Peyer's patch (tissue), 4 donors: ENCODE measurements around the gene INTS11.

Experiments
- CTCF ChIP-seq, 6 experiments: fragments of 450-650 bp in 4 of 6; fragments of 200-600 bp in 2 of 6; sonication (generic) in 1 of 6; IDR thresholded peaks; one replicate each; pipeline ENCODE4 v1.5.1; 2017 to 2019; ENCODE audit warnings: antibody characterized with exemption in 6 of 6, mild to moderate bottlenecking in 3 of 6, moderate library complexity in 1 of 6
- POLR2A ChIP-seq, 2 donors: fragments of 450-650 bp; IDR thresholded peaks; one replicate each; pipeline ENCODE4 v1.5.1; 2017; ENCODE audit warnings: antibody characterized with exemption in 2 of 2, mild to moderate bottlenecking in 2 of 2, moderate library complexity in 2 of 2

DNA sequence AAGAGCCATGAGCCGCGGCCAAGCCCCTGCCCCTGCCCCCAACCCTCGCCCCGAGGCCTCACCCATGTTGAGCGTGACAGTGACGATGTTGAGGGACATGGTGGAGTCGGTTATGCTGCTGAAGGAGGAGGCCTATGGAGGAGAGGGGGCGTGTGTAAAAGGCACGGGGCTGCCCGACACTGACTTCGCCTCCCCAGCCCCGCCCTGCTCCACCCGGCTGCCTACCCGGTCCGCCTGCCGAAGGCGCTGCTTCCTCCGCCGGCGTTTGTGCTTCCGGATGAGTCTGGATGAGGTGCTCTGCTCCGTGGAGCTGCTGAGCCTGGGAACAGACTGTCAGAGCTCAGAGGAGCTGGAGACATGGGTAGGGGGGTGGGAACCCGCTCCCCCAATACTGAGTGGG is 15.7 kb upstream of the INTS11 start:
- TF ChIP-seq CTCF (IDR thresholded peaks at IDR 0.05) (no peak), POLR2A (IDR thresholded peaks at IDR 0.05) (no peak)
